Subcutaneous adipose tissue (tissue), 4 donors: Measurements from ENCODE around the gene PIP4K2C. TPM values are rescaled to one million over a fixed set of nuclear protein-coding genes. Genes with fewer than 3 reads are reported as not detected.

Source experiments
- total RNA-seq, 4 donors: library from RNA; depleted of rRNA; stranded (reverse); fragments of >200 nt; gene quantifications; one replicate each; pipeline ENCODE4 v1.1.0, GENCODE V29; 2016
- TF ChIP-seq, protein P1 (sequence below): fragments of 450-650 bp; IDR thresholded peaks from one replicate; pipeline ENCODE4 v1.5.1; 2016; ENCODE audit warnings: low read depth, mild to moderate bottlenecking, control low read depth, antibody characterized with exemption, moderate library complexity

The PIP4K2C gene
- total RNA-seq, 4 donors from 2014 or later = 10.7 to 13.2 (median 11.9) TPM

DNA sequence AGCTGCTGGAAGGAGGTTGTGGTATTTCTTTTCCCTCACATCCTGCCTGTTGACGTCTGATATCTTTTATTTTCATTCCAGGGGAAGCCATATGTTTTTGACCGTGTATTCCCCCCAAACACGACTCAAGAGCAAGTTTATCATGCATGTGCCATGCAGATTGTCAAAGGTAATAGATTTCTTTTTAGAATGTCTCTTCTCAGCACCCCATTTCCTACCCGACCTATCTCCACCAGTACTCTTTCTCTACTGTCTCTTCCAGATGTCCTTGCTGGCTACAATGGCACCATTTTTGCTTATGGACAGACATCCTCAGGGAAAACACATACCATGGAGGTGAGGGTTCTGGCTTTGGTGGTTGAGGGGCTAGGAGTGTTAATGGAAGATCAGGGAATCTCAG, 27.6 kb upstream of the PIP4K2C start:
- TF ChIP-seq, protein P1, sequence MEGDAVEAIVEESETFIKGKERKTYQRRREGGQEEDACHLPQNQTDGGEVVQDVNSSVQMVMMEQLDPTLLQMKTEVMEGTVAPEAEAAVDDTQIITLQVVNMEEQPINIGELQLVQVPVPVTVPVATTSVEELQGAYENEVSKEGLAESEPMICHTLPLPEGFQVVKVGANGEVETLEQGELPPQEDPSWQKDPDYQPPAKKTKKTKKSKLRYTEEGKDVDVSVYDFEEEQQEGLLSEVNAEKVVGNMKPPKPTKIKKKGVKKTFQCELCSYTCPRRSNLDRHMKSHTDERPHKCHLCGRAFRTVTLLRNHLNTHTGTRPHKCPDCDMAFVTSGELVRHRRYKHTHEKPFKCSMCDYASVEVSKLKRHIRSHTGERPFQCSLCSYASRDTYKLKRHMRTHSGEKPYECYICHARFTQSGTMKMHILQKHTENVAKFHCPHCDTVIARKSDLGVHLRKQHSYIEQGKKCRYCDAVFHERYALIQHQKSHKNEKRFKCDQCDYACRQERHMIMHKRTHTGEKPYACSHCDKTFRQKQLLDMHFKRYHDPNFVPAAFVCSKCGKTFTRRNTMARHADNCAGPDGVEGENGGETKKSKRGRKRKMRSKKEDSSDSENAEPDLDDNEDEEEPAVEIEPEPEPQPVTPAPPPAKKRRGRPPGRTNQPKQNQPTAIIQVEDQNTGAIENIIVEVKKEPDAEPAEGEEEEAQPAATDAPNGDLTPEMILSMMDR = no peak

DNA sequence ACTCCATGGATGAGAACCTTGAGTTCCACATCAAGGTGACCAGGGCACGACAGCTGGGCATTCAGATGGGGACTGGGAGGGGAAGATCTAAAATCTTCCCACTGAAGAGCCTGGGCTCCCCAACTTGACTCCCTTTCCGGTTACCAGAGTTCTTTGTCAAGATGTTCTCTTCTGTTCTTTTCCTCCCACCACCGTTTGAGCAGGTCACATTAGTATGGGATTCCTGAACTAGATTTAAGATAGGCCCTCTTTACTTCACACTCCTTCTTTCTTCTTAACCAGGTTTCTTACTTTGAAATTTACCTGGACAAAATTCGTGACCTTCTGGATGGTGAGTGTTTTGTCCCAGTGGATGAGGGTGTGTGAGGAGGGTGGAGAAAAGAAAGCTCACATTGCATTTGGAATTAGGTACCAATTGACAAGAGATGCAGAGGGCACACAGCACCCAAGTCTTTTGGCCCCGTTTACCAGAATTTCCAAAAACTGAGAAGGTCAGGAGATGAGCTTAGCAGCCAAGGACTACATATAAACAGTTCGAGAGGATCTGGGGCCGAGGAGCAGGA, 26.7 kb upstream of the PIP4K2C start:
- TF ChIP-seq, protein P1 = no peak

DNA sequence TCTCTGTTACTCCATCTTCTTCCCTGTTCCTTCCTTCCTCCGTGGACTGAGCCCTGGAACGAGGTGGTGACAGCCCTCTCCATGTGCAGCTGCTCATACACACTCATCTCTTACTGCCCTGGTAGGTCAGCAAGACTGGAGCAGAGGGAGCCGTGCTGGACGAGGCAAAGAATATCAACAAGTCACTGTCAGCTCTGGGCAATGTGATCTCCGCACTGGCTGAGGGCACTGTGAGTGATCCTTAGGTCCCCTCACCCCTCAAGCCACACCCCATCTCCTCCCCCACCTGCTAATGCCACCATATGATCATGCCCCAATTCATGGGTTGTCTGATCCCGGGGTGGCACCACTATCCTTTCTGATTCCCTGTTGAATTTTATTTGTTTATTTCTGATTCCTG, 22.2 kb upstream of the PIP4K2C start:
- TF ChIP-seq, protein P1 = no peak

DNA sequence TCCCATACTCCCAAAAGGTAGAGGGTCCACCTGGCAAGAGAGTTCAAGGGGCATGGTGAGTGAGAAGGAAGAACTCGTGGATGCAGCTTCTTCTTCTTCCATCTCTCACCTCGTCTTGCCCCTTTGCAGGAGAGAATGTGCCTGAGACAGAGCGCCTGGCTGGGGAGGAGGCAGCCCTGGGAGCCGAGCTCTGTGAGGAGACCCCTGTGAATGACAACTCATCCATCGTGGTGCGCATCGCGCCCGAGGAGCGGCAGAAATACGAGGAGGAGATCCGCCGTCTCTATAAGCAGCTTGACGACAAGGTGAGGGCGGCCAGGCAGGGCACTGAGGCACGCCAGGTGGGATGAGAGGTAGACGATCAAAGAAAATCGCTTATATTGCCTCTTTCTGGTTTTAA, 21.1 kb upstream of the PIP4K2C start:
- TF ChIP-seq, protein P1 = no peak

DNA sequence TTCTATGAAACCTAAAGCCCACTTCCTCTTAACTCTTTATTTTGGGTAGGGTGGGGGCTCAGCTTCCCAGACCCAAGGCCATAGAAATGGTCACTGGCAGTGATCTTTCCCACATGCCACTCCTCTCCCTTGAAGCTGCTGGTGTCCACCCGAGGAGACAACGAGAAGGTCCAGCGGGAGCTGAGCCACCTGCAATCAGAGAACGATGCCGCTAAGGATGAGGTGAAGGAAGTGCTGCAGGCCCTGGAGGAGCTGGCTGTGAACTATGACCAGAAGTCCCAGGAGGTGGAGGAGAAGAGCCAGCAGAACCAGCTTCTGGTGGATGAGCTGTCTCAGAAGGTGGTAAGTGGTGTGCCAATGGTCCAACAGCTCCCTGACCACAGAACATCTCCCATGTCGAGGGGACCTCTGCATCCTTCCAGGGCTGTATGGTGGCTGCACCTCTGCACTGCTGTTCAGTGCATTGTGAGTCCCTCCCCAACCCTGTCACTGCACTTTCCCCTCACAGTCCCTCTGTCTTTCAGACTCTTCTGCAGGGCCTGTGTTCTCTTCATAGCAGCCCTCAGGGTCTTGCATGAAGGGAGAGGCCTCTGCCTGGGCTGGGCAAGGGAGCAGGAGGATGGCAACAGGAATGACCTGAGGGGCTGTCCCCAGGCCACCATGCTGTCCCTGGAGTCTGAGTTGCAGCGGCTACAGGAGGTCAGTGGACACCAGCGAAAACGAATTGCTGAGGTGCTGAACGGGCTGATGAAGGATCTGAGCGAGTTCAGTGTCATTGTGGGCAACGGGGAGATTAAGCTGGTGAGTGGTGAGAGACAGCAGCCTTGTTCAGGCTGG, 18.8 kb upstream of the PIP4K2C start:
- TF ChIP-seq, protein P1 = no peak

DNA sequence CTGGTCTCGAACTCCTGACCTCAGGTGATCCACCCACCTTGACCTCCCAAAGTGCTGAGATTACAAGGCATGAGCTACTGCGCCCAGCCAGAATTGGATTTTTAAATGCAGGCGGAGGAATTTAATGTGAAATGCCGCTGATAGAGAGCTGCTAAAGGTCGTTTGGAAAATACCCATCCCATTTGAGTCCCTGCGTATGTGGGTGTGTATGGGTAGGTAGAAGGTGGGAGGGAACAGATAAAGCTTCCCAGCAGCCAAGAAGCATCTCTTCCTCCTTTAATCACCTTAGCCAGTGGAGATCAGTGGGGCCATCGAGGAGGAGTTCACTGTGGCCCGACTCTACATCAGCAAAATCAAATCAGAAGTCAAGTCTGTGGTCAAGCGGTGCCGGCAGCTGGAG, 16.2 kb upstream of the PIP4K2C start:
- TF ChIP-seq, protein P1 = no peak

DNA sequence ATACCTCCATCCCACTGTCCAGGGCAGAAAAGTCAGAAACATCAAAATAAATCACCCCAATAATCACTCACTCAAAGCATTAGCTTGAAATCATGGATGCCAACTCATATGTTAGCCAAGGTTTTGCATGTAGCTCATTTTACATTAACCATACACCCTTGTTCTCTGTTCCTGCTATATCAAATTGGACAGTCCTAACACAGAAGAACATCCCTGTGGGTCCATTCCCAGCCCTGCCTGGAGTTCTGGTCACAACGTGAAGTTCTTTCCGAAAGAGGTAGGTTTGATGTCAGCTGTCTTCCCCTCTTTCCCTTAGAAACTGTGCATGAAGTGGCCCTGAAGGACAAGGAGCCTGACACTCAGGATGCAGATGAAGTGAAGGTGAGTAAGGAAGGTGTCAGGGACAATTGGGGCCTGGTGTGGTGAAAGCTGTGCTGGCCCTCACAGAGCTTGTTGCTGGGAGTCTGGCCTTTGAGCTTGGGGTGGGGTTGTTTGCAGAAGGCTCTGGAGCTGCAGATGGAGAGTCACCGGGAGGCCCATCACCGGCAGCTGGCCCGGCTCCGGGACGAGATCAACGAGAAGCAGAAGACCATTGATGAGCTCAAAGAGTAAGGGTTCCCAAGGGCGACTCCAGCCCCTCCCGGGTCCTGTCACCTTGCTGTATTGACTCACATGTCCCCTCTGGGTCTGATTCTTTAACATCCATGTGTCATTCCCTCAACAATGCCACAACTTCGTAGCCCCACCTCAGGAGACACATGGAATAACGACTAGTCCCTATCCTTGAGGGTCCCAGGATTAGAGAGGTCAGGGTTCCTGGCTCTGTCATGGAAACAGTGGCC, 15.0 kb upstream of the PIP4K2C start:
- TF ChIP-seq, protein P1 = no peak
